ENCODE data around the gene SNX21. TPM values are rescaled to one million over a fixed set of nuclear protein-coding genes. Genes with fewer than 3 reads are reported as not detected.

SNX21 gene
- total RNA-seq, 2 experiments from 2014 or later = 0.49 to 0.79 TPM

DNA sequence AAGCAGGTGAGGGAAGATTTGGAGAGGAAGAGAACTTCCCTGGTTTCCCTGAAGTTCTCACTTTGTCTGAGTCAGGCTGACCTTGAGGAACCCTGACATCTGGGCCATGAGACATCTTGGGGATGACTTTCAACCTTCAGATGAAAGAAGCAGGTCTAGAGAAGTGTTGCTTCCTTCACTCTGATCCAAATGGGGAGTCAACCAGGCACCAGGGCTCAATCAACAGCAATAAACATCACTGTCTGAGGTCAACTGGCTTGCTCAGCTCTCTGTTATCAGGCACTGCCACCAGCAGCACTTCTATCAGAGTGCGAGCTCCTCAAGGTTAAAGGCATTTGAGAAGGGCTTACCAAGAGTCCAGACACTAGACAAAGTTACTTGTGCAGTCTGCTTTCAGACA, 17.3 kb downstream of the SNX21 start:
- BruUV-seq (replicated peaks) = no TSS peak
- H3K4me2 ChIP-seq (ENCODE audit: low read length) = no peak overlapping the region
- peaks cover 3% of the 10 kb centered on the region for H3K4me1 ChIP-seq (ENCODE audit: insufficient read depth, low read length, poor library complexity, severe bottlenecking)
- peaks cover 4% of the 10 kb centered on the region; the same call in 1 of the 2 replicates for H3K79me2 ChIP-seq (ENCODE audit: insufficient read depth, low read depth, low read length)
- TF ChIP-seq, protein P1, sequence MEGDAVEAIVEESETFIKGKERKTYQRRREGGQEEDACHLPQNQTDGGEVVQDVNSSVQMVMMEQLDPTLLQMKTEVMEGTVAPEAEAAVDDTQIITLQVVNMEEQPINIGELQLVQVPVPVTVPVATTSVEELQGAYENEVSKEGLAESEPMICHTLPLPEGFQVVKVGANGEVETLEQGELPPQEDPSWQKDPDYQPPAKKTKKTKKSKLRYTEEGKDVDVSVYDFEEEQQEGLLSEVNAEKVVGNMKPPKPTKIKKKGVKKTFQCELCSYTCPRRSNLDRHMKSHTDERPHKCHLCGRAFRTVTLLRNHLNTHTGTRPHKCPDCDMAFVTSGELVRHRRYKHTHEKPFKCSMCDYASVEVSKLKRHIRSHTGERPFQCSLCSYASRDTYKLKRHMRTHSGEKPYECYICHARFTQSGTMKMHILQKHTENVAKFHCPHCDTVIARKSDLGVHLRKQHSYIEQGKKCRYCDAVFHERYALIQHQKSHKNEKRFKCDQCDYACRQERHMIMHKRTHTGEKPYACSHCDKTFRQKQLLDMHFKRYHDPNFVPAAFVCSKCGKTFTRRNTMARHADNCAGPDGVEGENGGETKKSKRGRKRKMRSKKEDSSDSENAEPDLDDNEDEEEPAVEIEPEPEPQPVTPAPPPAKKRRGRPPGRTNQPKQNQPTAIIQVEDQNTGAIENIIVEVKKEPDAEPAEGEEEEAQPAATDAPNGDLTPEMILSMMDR (conservative IDR thresholded peaks at IDR 0.05; ENCODE audit: low read length) = no peak
- no peak for TF ChIP-seq EZH2phosphoT487 (IDR thresholded peaks at IDR 0.05; ENCODE audit: borderline replicate concordance, low read depth, low read length)
- H3K9me2 ChIP-seq (ENCODE audit: insufficient read depth, low read length) = no peaks in the 10 kb centered on the region
- DNase-seq (ENCODE audit: low spot score) = no peak
- no peak overlapping the region for H2AFZ ChIP-seq (ENCODE audit: low read length)
- no peaks in the 10 kb centered on the region for H3K9me3 ChIP-seq (ENCODE audit: low read length)
- peaks cover 6% of the 10 kb centered on the region; the same call in 1 of the 2 replicates for H3K36me3 ChIP-seq (ENCODE audit: insufficient read depth, low read length)
- H4K20me1 ChIP-seq (ENCODE audit: insufficient read depth, low read length) = no peaks in the 10 kb centered on the region
- no peak overlapping the region for H3K4me3 ChIP-seq (ENCODE audit: low read depth, low read length, poor library complexity, severe bottlenecking)
- CTCF ChIA-PET (ENCODE audit: unreplicated experiment) = no interaction called here
- POLR2A ChIA-PET = interaction anchor here (0.6 to 1.3 kb wide), 4 partner anchors 15 to 122 kb away, joined by 3 read pairs; partner anchors contain the start of gene ZNF335
- intact Hi-C loops (cut with micrococcal nuclease; ENCODE audit: unreplicated experiment) = no loop called here
- no peak overlapping the region for H3K27ac ChIP-seq (ENCODE audit: low read depth, low read length, poor library complexity, severe bottlenecking)

DNA sequence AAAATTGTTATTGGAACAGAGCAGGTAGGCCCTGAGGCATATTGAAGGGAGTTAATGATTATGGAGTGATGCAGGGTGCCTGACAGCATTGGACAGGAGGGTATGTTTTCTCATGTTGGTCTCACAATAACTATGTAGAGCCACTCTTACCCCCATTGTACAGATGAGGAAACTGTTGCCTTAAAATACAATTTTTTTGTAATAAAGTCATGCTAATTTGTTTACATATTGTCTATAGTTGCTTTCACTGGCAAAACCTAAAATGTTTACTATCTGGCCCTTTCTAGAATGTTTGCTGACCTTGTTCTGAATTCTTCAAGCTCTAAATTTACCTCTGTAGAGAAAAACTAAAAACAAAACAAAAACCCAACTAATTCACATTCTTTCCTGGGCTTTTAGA, 17.9 kb downstream of the SNX21 start:
- Histone ChIP-seq H3K4me1 (ENCODE audit: insufficient read depth, low read length, poor library complexity, severe bottlenecking) (peaks cover 8% of the 10 kb centered on the region), H4K20me1 (ENCODE audit: insufficient read depth, low read length) (no peaks in the 10 kb centered on the region), H3K79me2 (ENCODE audit: insufficient read depth, low read depth, low read length) (peaks cover 10% of the 10 kb centered on the region; the same call in 1 of the 2 replicates), H3K36me3 (ENCODE audit: insufficient read depth, low read length) (peaks cover under 1% of the 10 kb centered on the region; the same call in 1 of the 2 replicates), H3K27ac (ENCODE audit: low read depth, low read length, poor library complexity, severe bottlenecking) (no peak overlapping the region), H3K4me2 (ENCODE audit: low read length) (no peak overlapping the region), H3K9me3 (ENCODE audit: low read length) (no peaks in the 10 kb centered on the region), H3K4me3 (ENCODE audit: low read depth, low read length, poor library complexity, severe bottlenecking) (no peak overlapping the region), H2AFZ (ENCODE audit: low read length) (no peak overlapping the region), H3K9me2 (ENCODE audit: insufficient read depth, low read length) (no peaks in the 10 kb centered on the region)
- CTCF ChIA-PET (ENCODE audit: unreplicated experiment) = no interaction called here
- POLR2A ChIA-PET = interaction anchor here (0.6 to 1.7 kb wide), 4 partner anchors 9 to 121 kb away, joined by 3 to 11 read pairs (median 3); partner anchors contain the start of gene ZNF335
- no peak for DNase-seq (ENCODE audit: low spot score)
- intact Hi-C loops (cut with micrococcal nuclease; ENCODE audit: unreplicated experiment) = no loop called here
- BruUV-seq (replicated peaks) = no TSS peak
- no peak for TF ChIP-seq EZH2phosphoT487 (IDR thresholded peaks at IDR 0.05; ENCODE audit: borderline replicate concordance, low read depth, low read length)
- TF ChIP-seq, protein P1 (conservative IDR thresholded peaks at IDR 0.05; ENCODE audit: low read length) = no peak

DNA sequence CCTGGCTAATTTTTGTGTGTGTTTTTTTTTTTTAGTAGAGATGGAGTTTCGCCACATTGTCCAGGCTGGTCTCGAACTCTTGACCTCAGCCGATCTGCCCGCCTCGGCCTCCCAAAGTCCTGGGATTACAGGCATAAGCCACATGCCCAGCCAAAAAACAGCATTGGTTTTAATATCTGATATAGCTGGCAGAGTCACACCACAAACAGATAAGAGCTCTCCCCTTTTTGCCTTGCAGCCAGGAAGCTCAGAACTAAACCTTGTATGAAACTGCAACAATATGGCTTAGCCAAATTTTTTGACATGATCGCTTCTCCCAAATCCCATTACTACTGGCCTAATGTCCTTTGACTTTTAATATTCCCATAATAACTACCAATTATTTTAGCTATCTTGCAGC, 18.7 kb downstream of the SNX21 start:
- ChIA-PET CTCF (ENCODE audit: unreplicated experiment) (no interaction called here), POLR2A (interaction anchor here (0.8 to 1.7 kb wide), 4 partner anchors 10 to 120 kb away, joined by 3 to 11 read pairs (median 4); partner anchors contain the start of gene ZNF335)
- Histone ChIP-seq H3K36me3 (ENCODE audit: insufficient read depth, low read length) (no peaks in the 10 kb centered on the region), H2AFZ (ENCODE audit: low read length) (no peak overlapping the region), H4K20me1 (ENCODE audit: insufficient read depth, low read length) (no peaks in the 10 kb centered on the region), H3K79me2 (ENCODE audit: insufficient read depth, low read depth, low read length) (peaks cover 14% of the 10 kb centered on the region; the same call in 1 of the 2 replicates), H3K27ac (ENCODE audit: low read depth, low read length, poor library complexity, severe bottlenecking) (no peak overlapping the region), H3K4me2 (ENCODE audit: low read length) (no peak overlapping the region), H3K4me1 (ENCODE audit: insufficient read depth, low read length, poor library complexity, severe bottlenecking) (peaks cover 9% of the 10 kb centered on the region), H3K9me3 (ENCODE audit: low read length) (no peaks in the 10 kb centered on the region), H3K9me2 (ENCODE audit: insufficient read depth, low read length) (no peaks in the 10 kb centered on the region), H3K4me3 (ENCODE audit: low read depth, low read length, poor library complexity, severe bottlenecking) (no peak overlapping the region)
- no peak for TF ChIP-seq EZH2phosphoT487 (IDR thresholded peaks at IDR 0.05; ENCODE audit: borderline replicate concordance, low read depth, low read length)
- TF ChIP-seq, protein P1 (conservative IDR thresholded peaks at IDR 0.05; ENCODE audit: low read length) = no peak
- no TSS peak for BruUV-seq (replicated peaks)
- DNase-seq (ENCODE audit: low spot score) = no peak
- intact Hi-C loops (cut with micrococcal nuclease; ENCODE audit: unreplicated experiment) = no loop called here

Data from OCI-LY7 (cell line).